ENCODE results near the gene SH3RF3. TPM values are rescaled to one million over a fixed set of nuclear protein-coding genes. Genes with fewer than 3 reads are reported as not detected.
A peak's percentile ranks its signal among the peaks of the same experiment; 100 is the strongest.

The SH3RF3 gene
- total RNA-seq, 1 donor from 2014 or later = 7.3 TPM

DNA sequence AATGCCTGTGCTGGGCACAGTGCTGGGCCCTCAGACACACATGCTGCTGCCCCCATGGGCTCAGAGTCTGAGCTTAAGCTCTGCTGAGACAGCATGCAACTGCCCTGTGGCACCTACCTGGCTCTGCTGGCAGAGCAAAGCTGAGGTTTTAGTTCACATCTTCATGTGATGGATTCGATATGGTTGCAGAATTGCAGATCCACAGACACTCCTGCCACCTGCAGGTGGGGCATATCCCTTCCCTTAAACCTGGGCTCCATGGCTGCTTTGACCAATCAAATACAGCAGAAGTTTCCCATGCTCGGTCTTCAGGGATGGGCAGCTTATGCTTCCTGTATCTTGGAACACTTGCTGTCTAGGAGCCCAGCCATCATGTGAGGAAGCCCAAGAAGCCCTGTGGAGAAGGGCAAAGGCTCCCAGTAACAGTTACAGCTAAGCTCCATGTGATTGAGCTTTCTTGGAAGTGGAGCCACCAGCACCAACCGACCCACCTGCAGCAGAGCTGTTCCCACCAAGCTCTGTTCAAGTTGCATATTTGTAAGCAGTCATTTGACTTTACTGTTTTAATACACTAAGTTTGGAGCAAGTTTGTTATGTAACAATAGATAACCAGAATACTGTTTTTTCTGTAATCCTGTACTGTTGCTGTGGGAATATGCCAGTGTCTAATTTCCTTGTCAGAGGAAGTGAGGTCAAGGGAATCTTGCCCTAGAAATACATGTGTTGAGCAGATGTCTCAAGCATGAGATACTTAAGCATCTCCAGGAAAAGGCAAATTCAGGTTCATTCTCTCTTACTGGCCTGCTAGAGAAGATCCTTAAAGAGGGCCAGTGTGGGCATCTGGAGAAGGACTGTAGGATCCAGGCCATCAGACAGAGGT lies 79.3 kb downstream of the SH3RF3 start:
- Histone ChIP-seq H3K4me1 (ENCODE audit: insufficient read depth, low read length) (peaks cover 24% of the 10 kb centered on the region), H3K4me2 (ENCODE audit: low read length) (no peak overlapping the region), H3K79me2 (ENCODE audit: insufficient read depth, low read length) (peaks cover 1% of the 10 kb centered on the region), H3K9ac (ENCODE audit: low read length) (no peak overlapping the region), H3K27ac (ENCODE audit: low read depth, low read length) (no peak overlapping the region), H2AFZ (ENCODE audit: low read depth, low read length) (no peak overlapping the region), H3K9me3 (ENCODE audit: insufficient read depth, low read depth, low read length) (no peaks in the 10 kb centered on the region), H3K36me3 (ENCODE audit: insufficient read depth, low read length) (no peaks in the 10 kb centered on the region), H4K20me1 (ENCODE audit: insufficient read depth, low read length) (peaks cover 83% of the 10 kb centered on the region), H3K4me3 (ENCODE audit: insufficient read depth, low read depth, low read length) (no peak overlapping the region), H3K27me3 (ENCODE audit: insufficient read depth, low read length) (peaks cover 11% of the 10 kb centered on the region)
- Mint-ChIP-seq H3K36me3 (ENCODE audit: low read depth, unreplicated experiment) (no peaks in the 10 kb centered on the region), H3K4me1 (ENCODE audit: low read depth, unreplicated experiment) (peaks cover 29% of the 10 kb centered on the region), H3K27me3 (ENCODE audit: low read depth, unreplicated experiment) (peaks cover 43% of the 10 kb centered on the region), H3K9me3 (ENCODE audit: unreplicated experiment) (no peaks in the 10 kb centered on the region), H3K27ac (ENCODE audit: unreplicated experiment) (no peak overlapping the region), H3K4me3 (ENCODE audit: unreplicated experiment) (no peak overlapping the region)
- TF ChIP-seq, protein P1, sequence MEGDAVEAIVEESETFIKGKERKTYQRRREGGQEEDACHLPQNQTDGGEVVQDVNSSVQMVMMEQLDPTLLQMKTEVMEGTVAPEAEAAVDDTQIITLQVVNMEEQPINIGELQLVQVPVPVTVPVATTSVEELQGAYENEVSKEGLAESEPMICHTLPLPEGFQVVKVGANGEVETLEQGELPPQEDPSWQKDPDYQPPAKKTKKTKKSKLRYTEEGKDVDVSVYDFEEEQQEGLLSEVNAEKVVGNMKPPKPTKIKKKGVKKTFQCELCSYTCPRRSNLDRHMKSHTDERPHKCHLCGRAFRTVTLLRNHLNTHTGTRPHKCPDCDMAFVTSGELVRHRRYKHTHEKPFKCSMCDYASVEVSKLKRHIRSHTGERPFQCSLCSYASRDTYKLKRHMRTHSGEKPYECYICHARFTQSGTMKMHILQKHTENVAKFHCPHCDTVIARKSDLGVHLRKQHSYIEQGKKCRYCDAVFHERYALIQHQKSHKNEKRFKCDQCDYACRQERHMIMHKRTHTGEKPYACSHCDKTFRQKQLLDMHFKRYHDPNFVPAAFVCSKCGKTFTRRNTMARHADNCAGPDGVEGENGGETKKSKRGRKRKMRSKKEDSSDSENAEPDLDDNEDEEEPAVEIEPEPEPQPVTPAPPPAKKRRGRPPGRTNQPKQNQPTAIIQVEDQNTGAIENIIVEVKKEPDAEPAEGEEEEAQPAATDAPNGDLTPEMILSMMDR (IDR thresholded peaks at IDR 0.05; ENCODE audit: insufficient read depth, low read depth, low read length) = no peak
- TF ChIP-seq EZH2 (IDR thresholded peaks at IDR 0.05; ENCODE audit: insufficient read depth, low read length) = no peak
- FAIRE-seq = no peak
- peak; percentile 38 for DNase-seq (ENCODE audit: low read depth)

DNA sequence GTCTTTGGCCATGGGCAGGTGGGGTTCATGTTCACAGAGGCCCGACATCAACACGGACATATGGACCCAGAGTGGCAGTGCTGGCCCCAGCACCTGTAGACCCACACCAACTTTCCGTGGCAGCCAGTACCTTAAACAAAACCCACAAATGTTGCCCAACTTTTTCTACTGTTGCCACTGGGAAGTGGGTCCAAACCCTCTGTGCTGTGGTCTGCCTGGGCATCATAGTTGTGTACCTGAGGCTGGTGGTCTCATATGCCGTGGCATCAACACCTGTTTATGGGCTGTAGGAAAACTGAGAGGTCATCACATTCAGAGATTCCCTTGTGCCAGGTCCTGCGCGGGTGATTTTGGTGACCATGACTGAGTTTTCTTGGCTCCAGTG lies 79.9 kb downstream of the SH3RF3 start:
- Histone ChIP-seq H3K4me3 (ENCODE audit: insufficient read depth, low read depth, low read length) (no peak overlapping the region), H3K36me3 (ENCODE audit: insufficient read depth, low read length) (no peaks in the 10 kb centered on the region), H3K27ac (ENCODE audit: low read depth, low read length) (no peak overlapping the region), H2AFZ (ENCODE audit: low read depth, low read length) (no peak overlapping the region), H3K27me3 (ENCODE audit: insufficient read depth, low read length) (peaks cover 14% of the 10 kb centered on the region), H4K20me1 (ENCODE audit: insufficient read depth, low read length) (peaks cover 83% of the 10 kb centered on the region), H3K9me3 (ENCODE audit: insufficient read depth, low read depth, low read length) (no peaks in the 10 kb centered on the region), H3K4me2 (ENCODE audit: low read length) (peak overlapping the region; percentile 78), H3K79me2 (ENCODE audit: insufficient read depth, low read length) (no peaks in the 10 kb centered on the region), H3K9ac (ENCODE audit: low read length) (peak overlapping the region; percentile 41), H3K4me1 (ENCODE audit: insufficient read depth, low read length) (peaks cover 30% of the 10 kb centered on the region)
- TF ChIP-seq EZH2 (IDR thresholded peaks at IDR 0.05; ENCODE audit: insufficient read depth, low read length) = no peak
- TF ChIP-seq, protein P1 (IDR thresholded peaks at IDR 0.05; ENCODE audit: insufficient read depth, low read depth, low read length) = no peak
- no peak for FAIRE-seq
- no peak for DNase-seq (ENCODE audit: low read depth)
- H3K27ac Mint-ChIP-seq (ENCODE audit: unreplicated experiment) = no peak overlapping the region
- peaks cover 35% of the 10 kb centered on the region for H3K4me1 Mint-ChIP-seq (ENCODE audit: low read depth, unreplicated experiment)
- H3K36me3 Mint-ChIP-seq (ENCODE audit: low read depth, unreplicated experiment) = no peaks in the 10 kb centered on the region
- peaks cover 41% of the 10 kb centered on the region for H3K27me3 Mint-ChIP-seq (ENCODE audit: low read depth, unreplicated experiment)
- no peaks in the 10 kb centered on the region for H3K9me3 Mint-ChIP-seq (ENCODE audit: unreplicated experiment)
- H3K4me3 Mint-ChIP-seq (ENCODE audit: unreplicated experiment) = no peak overlapping the region

DNA sequence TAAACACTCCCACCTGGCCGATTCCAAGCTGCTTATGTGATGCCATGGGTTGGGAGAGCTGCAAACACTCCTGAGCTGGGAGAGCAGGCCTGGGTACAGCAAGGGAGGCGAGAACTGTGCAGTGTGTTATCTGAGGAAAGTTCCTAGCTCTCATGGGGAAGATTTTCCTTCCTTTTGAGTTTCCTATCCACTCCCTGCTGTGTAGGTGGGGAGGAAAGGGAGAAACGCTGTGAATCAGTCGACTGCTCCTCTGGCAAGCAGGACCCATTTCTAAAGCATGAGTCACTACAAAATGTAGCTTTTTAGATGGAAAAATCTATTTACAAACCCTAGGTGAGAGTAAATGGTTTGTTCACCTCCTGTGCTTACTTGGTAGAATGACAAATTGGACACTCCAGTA lies 80.4 kb downstream of the SH3RF3 start:
- H3K4me3 Mint-ChIP-seq (ENCODE audit: unreplicated experiment) = no peak overlapping the region
- no peaks in the 10 kb centered on the region for H3K36me3 Mint-ChIP-seq (ENCODE audit: low read depth, unreplicated experiment)
- peak; percentile 83 for DNase-seq (ENCODE audit: low read depth)
- peaks cover 14% of the 10 kb centered on the region for H3K27me3 ChIP-seq (ENCODE audit: insufficient read depth, low read length)
- no peaks in the 10 kb centered on the region for H3K79me2 ChIP-seq (ENCODE audit: insufficient read depth, low read length)
- peaks cover 36% of the 10 kb centered on the region for H3K27me3 Mint-ChIP-seq (ENCODE audit: low read depth, unreplicated experiment)
- H3K27ac Mint-ChIP-seq (ENCODE audit: unreplicated experiment) = peak overlapping the region; percentile 38
- H3K4me1 Mint-ChIP-seq (ENCODE audit: low read depth, unreplicated experiment) = peaks cover 40% of the 10 kb centered on the region
- peak overlapping the region; percentile 78 for H3K4me2 ChIP-seq (ENCODE audit: low read length)
- H3K4me3 ChIP-seq (ENCODE audit: insufficient read depth, low read depth, low read length) = no peak overlapping the region
- peak overlapping the region; percentile 41 for H3K9ac ChIP-seq (ENCODE audit: low read length)
- peaks cover 32% of the 10 kb centered on the region for H3K4me1 ChIP-seq (ENCODE audit: insufficient read depth, low read length)
- FAIRE-seq = peak; percentile 83
- H3K9me3 Mint-ChIP-seq (ENCODE audit: unreplicated experiment) = no peaks in the 10 kb centered on the region
- peaks cover 83% of the 10 kb centered on the region for H4K20me1 ChIP-seq (ENCODE audit: insufficient read depth, low read length)
- TF ChIP-seq, protein P1 (IDR thresholded peaks at IDR 0.05; ENCODE audit: insufficient read depth, low read depth, low read length) = no peak
- no peak for TF ChIP-seq EZH2 (IDR thresholded peaks at IDR 0.05; ENCODE audit: insufficient read depth, low read length)
- no peak overlapping the region for H3K27ac ChIP-seq (ENCODE audit: low read depth, low read length)
- H2AFZ ChIP-seq (ENCODE audit: low read depth, low read length) = no peak overlapping the region
- H3K36me3 ChIP-seq (ENCODE audit: insufficient read depth, low read length) = no peaks in the 10 kb centered on the region
- H3K9me3 ChIP-seq (ENCODE audit: insufficient read depth, low read depth, low read length) = no peaks in the 10 kb centered on the region
